ENCODE measurements around the gene WDR20.

Gene WDR20

GRCh38 chr14:102164241-102164641, 24.5 kb downstream of the WDR20 start:
- TF ChIP-seq CTCF (IDR thresholded peaks at IDR 0.05; ENCODE audit: low read depth, low read length, poor library complexity, severe bottlenecking) (no peak), EZH2phosphoT487 (IDR thresholded peaks at IDR 0.05; ENCODE audit: borderline replicate concordance, low read length) (no peak)
- Histone ChIP-seq H4K20me1 (ENCODE audit: control insufficient read depth, insufficient read depth, low read depth, low read length) (peaks cover 7% of the 10 kb centered on the region; the same call in 1 of the 2 replicates), H3K27ac (ENCODE audit: low read depth, low read length) (no peak overlapping the region), H3K9me2 (replicated peaks; ENCODE audit: control insufficient read depth, low read length) (no peaks in the 10 kb centered on the region), H3K4me3 (ENCODE audit: low read length) (no peak overlapping the region), H3F3A (ENCODE audit: control insufficient read depth, insufficient read depth) (no peaks in the 10 kb centered on the region), H3K4me1 (ENCODE audit: control insufficient read depth, low read length) (0 out of 2 replicates have a peak, but pooled peaks cover 5% of the 10 kb centered on the region), H3K27me3 (ENCODE audit: control insufficient read depth, low read length) (no peaks in the 10 kb centered on the region), H3K4me2 (ENCODE audit: low read length) (no peak overlapping the region), H3K9me3 (ENCODE audit: control insufficient read depth, insufficient read depth, low read length) (no peaks in the 10 kb centered on the region), H3K79me2 (ENCODE audit: control insufficient read depth, low read length) (peaks cover 90% of the 10 kb centered on the region), H3K36me3 (ENCODE audit: control insufficient read depth, low read length) (peaks cover 11% of the 10 kb centered on the region; the same call in 1 of the 2 replicates)

- Histone ChIP-seq H4K20me1 (ENCODE audit: control insufficient read depth, insufficient read depth, low read depth, low read length) (peaks cover 7% of the 10 kb centered on the region; the same call in 1 of the 2 replicates), H3K36me3 (ENCODE audit: control insufficient read depth, low read length) (peaks cover 12% of the 10 kb centered on the region; the same call in 1 of the 2 replicates), H3K4me1 (ENCODE audit: control insufficient read depth, low read length) (no peaks in the 10 kb centered on the region), H3F3A (ENCODE audit: control insufficient read depth, insufficient read depth) (no peaks in the 10 kb centered on the region), H3K9me2 (replicated peaks; ENCODE audit: control insufficient read depth, low read length) (no peaks in the 10 kb centered on the region), H3K4me2 (ENCODE audit: low read length) (no peak overlapping the region), H3K27me3 (ENCODE audit: control insufficient read depth, low read length) (no peaks in the 10 kb centered on the region), H3K27ac (ENCODE audit: low read depth, low read length) (no peak overlapping the region), H3K79me2 (ENCODE audit: control insufficient read depth, low read length) (peaks cover 90% of the 10 kb centered on the region), H3K9me3 (ENCODE audit: control insufficient read depth, insufficient read depth, low read length) (no peaks in the 10 kb centered on the region), H3K4me3 (ENCODE audit: low read length) (no peak overlapping the region)
- TF ChIP-seq EZH2phosphoT487 (IDR thresholded peaks at IDR 0.05; ENCODE audit: borderline replicate concordance, low read length) (no peak), CTCF (IDR thresholded peaks at IDR 0.05; ENCODE audit: low read depth, low read length, poor library complexity, severe bottlenecking) (no peak)
Measured at GRCh38 chr14:102164965-102165364, 25.3 kb downstream of the WDR20 start.

GRCh38 chr14:102170061-102170460, 30.4 kb downstream of the WDR20 start:
- H3K9me2 ChIP-seq (replicated peaks; ENCODE audit: control insufficient read depth, low read length) = no peaks in the 10 kb centered on the region
- peaks cover 67% of the 10 kb centered on the region for H3K79me2 ChIP-seq (ENCODE audit: control insufficient read depth, low read length)
- H3K4me1 ChIP-seq (ENCODE audit: control insufficient read depth, low read length) = no peaks in the 10 kb centered on the region
- TF ChIP-seq EZH2phosphoT487 (IDR thresholded peaks at IDR 0.05; ENCODE audit: borderline replicate concordance, low read length) (no peak), CTCF (IDR thresholded peaks at IDR 0.05; ENCODE audit: low read depth, low read length, poor library complexity, severe bottlenecking) (no peak)
- peaks cover 3% of the 10 kb centered on the region; the same call in 1 of the 2 replicates for H3K36me3 ChIP-seq (ENCODE audit: control insufficient read depth, low read length)
- H4K20me1 ChIP-seq (ENCODE audit: control insufficient read depth, insufficient read depth, low read depth, low read length) = no peaks in the 10 kb centered on the region; the same call in 1 of the 2 replicates
- no peak overlapping the region for H3K4me3 ChIP-seq (ENCODE audit: low read length)
- H3F3A ChIP-seq (ENCODE audit: control insufficient read depth, insufficient read depth) = no peaks in the 10 kb centered on the region
- H3K4me2 ChIP-seq (ENCODE audit: low read length) = no peak overlapping the region
- no peak overlapping the region for H3K27ac ChIP-seq (ENCODE audit: low read depth, low read length)
- no peaks in the 10 kb centered on the region for H3K9me3 ChIP-seq (ENCODE audit: control insufficient read depth, insufficient read depth, low read length)
- H3K27me3 ChIP-seq (ENCODE audit: control insufficient read depth, low read length) = no peaks in the 10 kb centered on the region
